Astrocyte of the spinal cord (primary cell): ENCODE results near the gene FOXE1.
A peak's percentile ranks its signal among the peaks of the same experiment; 100 is the strongest.

Experiments used
- DNase-seq: peaks from one replicate; pipeline ENCODE4 v3.0.0; 2011; ENCODE audit warnings: low read depth, low spot score
- H3K4me3 ChIP-seq: 2 replicates; pipeline ENCODE4 v1.5.1; 2011; ENCODE audit warnings: low read depth, mild to moderate bottlenecking, low read length, moderate library complexity
- CTCF ChIP-seq: IDR thresholded peaks from 2 replicates; pipeline ENCODE4 v1.5.1; 2012; ENCODE audit warnings: low read depth, mild to moderate bottlenecking, low read length, inconsistent platforms
- in situ Hi-C: cut with HindIII; loops from 2 replicates; pipeline ENCODE4 v1.10.0; 2017; ENCODE audit warnings: low sequenced_read_pairs

The FOXE1 gene

GRCh38 chr9:97809666-97810344 lies 43.2 kb upstream of the FOXE1 start:
- TF ChIP-seq CTCF, result no peak
- no peak for DNase-seq
- in situ Hi-C loops, result no loop called here
- no peak overlapping the region for H3K4me3 ChIP-seq

GRCh38 chr9:97811533-97812246 lies 41.3 kb upstream of the FOXE1 start:
- TF ChIP-seq CTCF, result no peak
- H3K4me3 ChIP-seq, result no peak overlapping the region
- DNase-seq, result peak; percentile 24
- in situ Hi-C loops, result no loop called here

- H3K4me3 ChIP-seq, result no peak overlapping the region
- no peak for TF ChIP-seq CTCF
- no peak for DNase-seq
- in situ Hi-C loops, result no loop called here
These were observed 40.8 kb upstream of the FOXE1 start for GRCh38 chr9:97812247-97812543.

- DNase-seq, result no peak
- no peak for TF ChIP-seq CTCF
- H3K4me3 ChIP-seq, result no peak overlapping the region
- in situ Hi-C loops, result no loop called here
These were observed 40.0 kb upstream of the FOXE1 start for GRCh38 chr9:97813072-97813471.

GRCh38 chr9:97819735-97820134 lies 33.3 kb upstream of the FOXE1 start:
- H3K4me3 ChIP-seq, result no peak overlapping the region
- DNase-seq, result no peak
- in situ Hi-C loops, result no loop called here
- TF ChIP-seq CTCF, result no peak

- no peak overlapping the region for H3K4me3 ChIP-seq
- in situ Hi-C loops, result no loop called here
- DNase-seq, result no peak
- TF ChIP-seq CTCF, result no peak
These were observed 32.7 kb upstream of the FOXE1 start for GRCh38 chr9:97820373-97820772.
